ENCODE results near the gene HINT2.

Gene HINT2

GRCh38 chr9:35774907-35775635, 39.8 kb downstream of the HINT2 start:
- no peak for DNase-seq

GRCh38 chr9:35771943-35772342, 42.9 kb downstream of the HINT2 start:
- DNase-seq, result no peak

GRCh38 chr9:35771534-35771933, 43.3 kb downstream of the HINT2 start:
- DNase-seq, result no peak

GRCh38 chr9:35771075-35771433, 43.8 kb downstream of the HINT2 start:
- DNase-seq, result no peak

- no peak for DNase-seq
Measured at GRCh38 chr9:35769763-35770162, 45.1 kb downstream of the HINT2 start.

GRCh38 chr9:35767458-35767857, 47.4 kb downstream of the HINT2 start:
- no peak for DNase-seq

- DNase-seq, result no peak
Measured at GRCh38 chr9:35766997-35767396, 47.8 kb downstream of the HINT2 start.

GRCh38 chr9:35763803-35764202, 51.0 kb downstream of the HINT2 start:
- DNase-seq, result no peak

- no peak for DNase-seq
Measured at GRCh38 chr9:35763181-35763580, 51.7 kb downstream of the HINT2 start.
